ENCODE data around the gene EFCAB5. TPM values are rescaled to one million over a fixed set of nuclear protein-coding genes. Genes with fewer than 3 reads are reported as not detected.
"Not testable (repeated sequence)": the region's sequence is repeated elsewhere in the genome, so short reads cannot be mapped to it uniquely, and the experiment has no call there.

The EFCAB5 gene
- polyA plus RNA-seq, 4 donors = 0.87 to 3.6 (median 2.7) TPM

- not testable (repeated sequence) for DNase-seq (ENCODE audit: low read depth in 4 of 4, low spot score in 3 of 4)
Observed at GRCh38 chr17:30087431-30087830, 146.0 kb downstream of the EFCAB5 start.

GRCh38 chr17:30091121-30091670 is 149.8 kb downstream of the EFCAB5 start:
- no peak for DNase-seq (ENCODE audit: low read depth in 4 of 4, low spot score in 3 of 4)

GRCh38 chr17:30091771-30092170 is 150.3 kb downstream of the EFCAB5 start:
- no peak for DNase-seq (ENCODE audit: low read depth in 4 of 4, low spot score in 3 of 4)

GRCh38 chr17:30092886-30093285 is 151.5 kb downstream of the EFCAB5 start:
- DNase-seq (ENCODE audit: low read depth in 4 of 4, low spot score in 3 of 4) = no peak

- peak in 1 of 4 donors; percentile 63 for DNase-seq (ENCODE audit: low read depth in 4 of 4, low spot score in 3 of 4)
Observed at GRCh38 chr17:30093463-30094147, 152.2 kb downstream of the EFCAB5 start.

GRCh38 chr17:30095507-30096244 is 154.2 kb downstream of the EFCAB5 start:
- no peak for DNase-seq (ENCODE audit: low read depth in 4 of 4, low spot score in 3 of 4)

- no peak for DNase-seq (ENCODE audit: low read depth in 4 of 4, low spot score in 3 of 4)
Observed at GRCh38 chr17:30101686-30102390, 160.4 kb downstream of the EFCAB5 start.

- no peak for DNase-seq (ENCODE audit: low read depth in 4 of 4, low spot score in 3 of 4)
Observed at GRCh38 chr17:30103921-30104320, 162.5 kb downstream of the EFCAB5 start.

GRCh38 chr17:30104575-30105339 is 163.3 kb downstream of the EFCAB5 start:
- DNase-seq (ENCODE audit: low read depth in 4 of 4, low spot score in 3 of 4) = peak; percentile 69 to 74 (median 74)

- no peak for DNase-seq (ENCODE audit: low read depth in 4 of 4, low spot score in 3 of 4)
Observed at GRCh38 chr17:30112794-30113193, 171.4 kb downstream of the EFCAB5 start.

- no peak for DNase-seq (ENCODE audit: low read depth in 4 of 4, low spot score in 3 of 4)
Observed at GRCh38 chr17:30113213-30113612, 171.8 kb downstream of the EFCAB5 start.

GRCh38 chr17:30116345-30116660 is 174.9 kb downstream of the EFCAB5 start:
- DNase-seq (ENCODE audit: low read depth in 4 of 4, low spot score in 3 of 4) = no peak

GRCh38 chr17:30116661-30117551 is 175.5 kb downstream of the EFCAB5 start, which contains the start of gene NSRP1:
Gene NSRP1, plus strand, starts transcription at chr17:30116816. Its CDS starts 28 bp downstream, at chr17:30116844.
- DNase-seq (ENCODE audit: low read depth in 4 of 4, low spot score in 3 of 4) = peak; percentile 90 to 94 (median 94)

GRCh38 chr17:30117675-30118081 is 176.2 kb downstream of the EFCAB5 start:
- no peak for DNase-seq (ENCODE audit: low read depth in 4 of 4, low spot score in 3 of 4)

- not testable (repeated sequence) for DNase-seq (ENCODE audit: low read depth in 4 of 4, low spot score in 3 of 4)
Observed at GRCh38 chr17:30118635-30119034, 177.2 kb downstream of the EFCAB5 start.

- no peak for DNase-seq (ENCODE audit: low read depth in 4 of 4, low spot score in 3 of 4)
Observed at GRCh38 chr17:30124273-30124796, 182.9 kb downstream of the EFCAB5 start.

GRCh38 chr17:30130121-30130520 is 188.7 kb downstream of the EFCAB5 start:
- DNase-seq (ENCODE audit: low read depth in 4 of 4, low spot score in 3 of 4) = no peak

GRCh38 chr17:30132615-30133014 is 191.2 kb downstream of the EFCAB5 start:
- no peak for DNase-seq (ENCODE audit: low read depth in 4 of 4, low spot score in 3 of 4)

- no peak for DNase-seq (ENCODE audit: low read depth in 4 of 4, low spot score in 3 of 4)
Observed at GRCh38 chr17:30133197-30133596, 191.8 kb downstream of the EFCAB5 start.

Data from left renal pelvis (tissue), 4 donors.